Measurements from ENCODE around the gene LCE7A.

LCE7A gene

GRCh38 chr1:152827173-152827572, 32.6 kb upstream of the LCE7A start, which contains the start of gene LCE1A:
Gene LCE1A (plus strand): TSS chr1:152827473. CDS start chr1:152827473, 0 bp downstream.
- in situ Hi-C loops (cut with MboI; ENCODE audit: low sequenced_read_pairs, unreplicated experiment), result no loop called here
- no peak for TF ChIP-seq CTCF (IDR thresholded peaks at IDR 0.05; ENCODE audit: borderline replicate concordance, control extremely low read depth, extremely low read depth, insufficient read depth, missing control alignments)
- no peak for DNase-seq (ENCODE audit: low spot score)

GRCh38 chr1:152836870-152837269, 22.9 kb upstream of the LCE7A start:
- no peak for DNase-seq (ENCODE audit: low spot score)
- in situ Hi-C loops (cut with MboI; ENCODE audit: low sequenced_read_pairs, unreplicated experiment), result no loop called here
- no peak for TF ChIP-seq CTCF (IDR thresholded peaks at IDR 0.05; ENCODE audit: borderline replicate concordance, control extremely low read depth, extremely low read depth, insufficient read depth, missing control alignments)

- DNase-seq (ENCODE audit: low spot score), result no peak
- in situ Hi-C loops (cut with MboI; ENCODE audit: low sequenced_read_pairs, unreplicated experiment), result no loop called here
- TF ChIP-seq CTCF (IDR thresholded peaks at IDR 0.05; ENCODE audit: borderline replicate concordance, control extremely low read depth, extremely low read depth, insufficient read depth, missing control alignments), result no peak
Observed at GRCh38 chr1:152842556-152842955, 17.2 kb upstream of the LCE7A start, which contains the start of gene LCE6A. Gene LCE6A (plus strand): TSS chr1:152842856. CDS start chr1:152843521, 665 bp downstream.

GRCh38 chr1:152855661-152856060, 4.1 kb upstream of the LCE7A start:
- no peak for DNase-seq (ENCODE audit: low spot score)
- TF ChIP-seq CTCF (IDR thresholded peaks at IDR 0.05; ENCODE audit: borderline replicate concordance, control extremely low read depth, extremely low read depth, insufficient read depth, missing control alignments), result no peak
- in situ Hi-C loops (cut with MboI; ENCODE audit: low sequenced_read_pairs, unreplicated experiment), result no loop called here

GRCh38 chr1:152858062-152858461, 1.7 kb upstream of the LCE7A start:
- no peak for TF ChIP-seq CTCF (IDR thresholded peaks at IDR 0.05; ENCODE audit: borderline replicate concordance, control extremely low read depth, extremely low read depth, insufficient read depth, missing control alignments)
- in situ Hi-C loops (cut with MboI; ENCODE audit: low sequenced_read_pairs, unreplicated experiment), result no loop called here
- no peak for DNase-seq (ENCODE audit: low spot score)

GRCh38 chr1:152860129-152860528, 333 bp downstream of the LCE7A start:
- TF ChIP-seq CTCF (IDR thresholded peaks at IDR 0.05; ENCODE audit: borderline replicate concordance, control extremely low read depth, extremely low read depth, insufficient read depth, missing control alignments), result no peak
- in situ Hi-C loops (cut with MboI; ENCODE audit: low sequenced_read_pairs, unreplicated experiment), result no loop called here
- DNase-seq (ENCODE audit: low spot score), result no peak

GRCh38 chr1:152861374-152861773, 1.6 kb downstream of the LCE7A start:
- DNase-seq (ENCODE audit: low spot score), result no peak
- in situ Hi-C loops (cut with MboI; ENCODE audit: low sequenced_read_pairs, unreplicated experiment), result no loop called here
- TF ChIP-seq CTCF (IDR thresholded peaks at IDR 0.05; ENCODE audit: borderline replicate concordance, control extremely low read depth, extremely low read depth, insufficient read depth, missing control alignments), result no peak
